ENCODE measurements around the gene TRNP1.

DNA sequence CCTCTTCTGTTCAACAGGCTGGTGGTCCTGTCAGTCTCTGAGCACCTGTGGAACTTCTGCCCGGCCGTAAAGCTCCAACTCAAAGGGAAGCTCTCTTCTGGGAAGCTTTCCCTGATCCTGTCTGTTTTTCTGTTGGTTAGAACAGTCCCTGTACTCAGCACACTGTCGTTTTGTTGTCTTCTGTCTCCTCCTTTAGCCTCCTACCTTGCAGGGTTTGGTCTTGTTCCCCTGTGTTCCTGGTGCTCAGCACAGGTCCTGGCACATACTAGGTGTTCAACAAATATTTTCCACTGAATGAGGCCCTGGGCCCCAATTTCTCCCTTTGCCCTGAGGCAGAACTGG is 32.9 kb upstream of the TRNP1 start:
- no peak for TF ChIP-seq CTCF (conservative IDR thresholded peaks at IDR 0.05; ENCODE audit: low read length)
- no peak for TF ChIP-seq EZH2phosphoT487 (IDR thresholded peaks at IDR 0.05; ENCODE audit: borderline replicate concordance, low read depth, low read length)

All from OCI-LY7 (cell line).